GM18499 (cell line): ENCODE measurements around the gene IL6.
"Not testable (repeated sequence)": the region's sequence is repeated elsewhere in the genome, so short reads cannot be mapped to it uniquely, and the experiment has no call there.

Experiments used
- ATAC-seq: cut with Tn5 transposase; IDR thresholded peaks from one replicate; pipeline ENCODE4 v1.9.1; 2021; ENCODE audit warnings: moderate number of reproducible peaks; ENCODE audit not compliant: insufficient read depth, unreplicated experiment

Gene IL6

GRCh38 chr7:22703107-22703855, 23.7 kb upstream of the IL6 start:
- not testable (repeated sequence) for ATAC-seq

DNA sequence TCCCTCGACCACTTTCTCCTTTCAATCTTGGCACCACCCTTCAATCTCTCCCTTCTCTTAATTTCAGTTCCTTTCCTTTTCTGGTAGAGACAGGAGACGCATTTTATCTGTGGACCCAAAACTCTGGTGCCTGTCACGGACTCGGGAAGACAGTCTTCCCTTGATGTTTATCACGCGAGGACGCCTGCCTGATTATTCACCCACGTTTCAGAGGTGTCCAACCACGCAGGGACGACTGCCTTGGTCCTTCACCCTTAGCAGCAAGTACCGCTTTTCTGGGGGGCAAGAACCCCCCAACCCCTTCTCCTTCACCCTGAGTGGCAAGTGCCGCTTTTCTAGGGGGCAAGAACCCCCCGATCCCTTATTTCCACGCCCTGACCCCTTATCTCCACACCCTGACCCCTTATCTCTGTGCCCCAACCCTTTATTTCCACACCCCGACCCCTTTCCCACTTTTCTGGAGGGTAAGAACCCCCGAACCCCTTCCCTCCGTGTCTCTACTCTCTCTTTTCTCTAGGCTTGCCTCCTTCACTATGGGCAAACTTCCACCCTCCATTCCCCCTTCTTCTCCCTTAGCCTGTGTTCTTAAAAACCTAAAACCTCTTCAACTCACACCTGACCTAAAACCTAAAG, 22.9 kb upstream of the IL6 start:
- not testable (repeated sequence) for ATAC-seq

DNA sequence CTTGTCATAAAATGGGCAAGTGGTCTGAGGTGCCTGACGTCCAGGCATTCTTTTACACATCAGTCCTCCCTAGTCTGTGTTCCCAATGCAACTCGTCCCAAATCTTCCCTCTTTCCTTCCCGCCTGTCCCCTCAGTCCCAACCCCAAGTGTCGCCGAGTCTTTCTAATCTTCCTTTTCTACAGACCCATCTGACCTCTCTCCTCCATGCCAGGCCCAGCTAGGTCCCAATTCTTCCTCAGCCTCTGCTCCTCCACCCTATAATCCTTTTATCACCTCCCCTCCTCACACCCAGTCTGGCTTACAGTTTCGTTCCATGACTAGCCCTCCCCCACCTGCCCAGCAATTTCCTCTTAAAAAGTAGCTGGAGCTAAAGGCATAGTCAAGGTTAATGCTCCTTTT, 22.3 kb upstream of the IL6 start:
- ATAC-seq = not testable (repeated sequence)

GRCh38 chr7:22705874-22706273, 21.1 kb upstream of the IL6 start:
- not testable (repeated sequence) for ATAC-seq

DNA sequence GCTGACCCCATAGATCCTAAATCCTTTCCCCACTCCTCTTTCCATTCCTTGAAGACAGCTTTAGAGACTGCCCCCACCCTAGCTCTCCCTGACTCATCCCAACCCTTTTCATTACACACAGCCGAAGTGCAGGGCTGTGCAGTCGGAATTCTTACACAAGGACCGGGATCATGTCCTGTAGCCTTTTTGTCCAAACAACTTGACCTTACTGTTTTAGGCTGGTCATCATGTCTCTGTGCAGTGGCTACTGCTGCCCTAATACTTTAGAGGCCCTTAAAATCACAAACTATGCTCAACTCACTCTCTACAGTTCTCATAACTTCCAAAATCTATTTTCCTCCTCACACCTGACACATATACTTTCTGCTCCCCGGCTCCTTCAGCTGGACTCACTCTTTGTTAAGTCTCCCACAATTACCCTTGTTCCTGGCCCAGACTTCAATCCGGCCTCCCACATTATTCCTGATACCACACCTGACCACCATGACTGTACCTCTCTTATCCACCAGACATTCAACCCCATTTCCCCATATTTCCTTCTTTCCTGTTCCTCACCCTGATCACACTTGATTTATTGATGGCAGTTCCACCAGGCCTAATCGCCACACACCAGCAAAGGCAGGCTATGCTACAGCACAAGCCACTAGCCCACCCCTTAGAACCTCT, 19.8 kb upstream of the IL6 start:
- not testable (repeated sequence) for ATAC-seq

DNA sequence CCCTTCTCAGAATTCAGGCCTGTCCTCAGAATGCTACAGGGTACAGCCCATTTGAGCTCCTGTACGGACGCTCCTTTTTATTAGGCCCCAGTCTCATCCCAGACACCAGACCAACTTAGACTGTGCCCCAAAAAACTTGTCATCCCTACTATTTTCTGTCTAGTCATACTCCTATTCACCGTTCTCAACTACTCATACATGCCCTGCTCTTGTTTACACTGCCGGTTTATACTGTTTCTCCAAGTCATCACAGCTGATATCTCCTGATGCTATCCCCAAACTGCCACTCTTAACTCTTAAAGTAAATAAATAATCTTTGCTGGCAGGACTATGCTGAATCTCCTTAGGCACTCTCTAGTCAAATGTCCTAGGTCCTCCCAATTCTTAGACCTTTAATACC, 18.8 kb upstream of the IL6 start:
- not testable (repeated sequence) for ATAC-seq

GRCh38 chr7:22708677-22709061, 18.3 kb upstream of the IL6 start:
- not testable (repeated sequence) for ATAC-seq

DNA sequence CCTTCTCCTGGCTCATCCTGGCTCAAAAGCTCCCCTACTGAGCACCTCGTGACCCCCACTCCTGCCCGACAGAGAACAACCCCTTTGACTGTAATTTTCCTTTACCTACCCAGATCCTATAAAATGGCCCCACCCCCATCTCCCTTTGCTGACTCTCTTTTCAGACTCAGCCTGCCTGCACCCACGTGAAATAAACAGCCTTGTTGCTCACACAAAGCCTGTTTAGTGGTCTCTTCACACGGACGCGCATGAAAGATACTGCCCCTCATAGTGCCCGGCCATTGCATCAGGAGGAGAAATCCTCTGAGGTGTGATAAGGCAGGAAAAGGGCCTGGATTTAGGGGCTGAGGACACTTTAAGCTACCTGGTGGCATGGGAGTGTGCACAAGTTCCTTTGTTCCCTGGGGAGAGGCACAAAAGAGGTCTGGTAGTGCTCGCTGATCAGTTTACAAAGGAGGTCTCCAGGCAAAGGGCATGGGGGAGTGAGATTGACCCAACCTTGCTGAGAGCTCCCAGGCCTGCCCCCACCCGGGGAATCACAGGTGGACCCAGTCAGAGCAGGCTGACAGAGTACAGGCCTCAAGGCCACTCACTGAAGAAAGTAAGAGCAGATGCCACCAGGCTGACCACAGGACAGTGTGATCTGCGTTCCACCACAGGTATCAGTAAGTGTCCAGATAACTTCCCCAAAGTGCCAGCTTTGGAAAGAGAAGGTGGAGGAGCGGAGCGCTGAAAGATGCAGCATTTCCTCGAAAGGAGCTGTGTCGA, 17.8 kb upstream of the IL6 start:
- not testable (repeated sequence) for ATAC-seq

GRCh38 chr7:22709857-22710256, 17.1 kb upstream of the IL6 start:
- ATAC-seq = no peak

DNA sequence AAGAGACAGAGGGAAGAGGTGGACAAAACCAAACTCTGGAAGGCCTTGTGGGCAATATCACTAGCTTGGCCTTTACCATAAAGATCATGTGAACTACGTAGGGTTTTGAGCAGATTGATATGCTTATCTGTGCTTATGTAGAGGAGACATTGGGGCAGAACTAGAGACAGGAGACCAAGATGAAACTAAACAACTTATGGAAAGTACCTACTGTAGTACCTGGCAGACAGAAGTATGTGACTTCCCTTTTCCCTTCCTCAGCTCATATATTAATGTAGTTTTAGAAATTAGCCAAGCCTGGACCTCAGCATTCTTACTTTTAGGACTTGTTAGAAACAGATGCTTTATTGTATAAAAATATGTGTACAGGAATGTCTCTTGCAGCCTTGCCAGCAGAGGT, 14.0 kb upstream of the IL6 start:
- no peak for ATAC-seq

DNA sequence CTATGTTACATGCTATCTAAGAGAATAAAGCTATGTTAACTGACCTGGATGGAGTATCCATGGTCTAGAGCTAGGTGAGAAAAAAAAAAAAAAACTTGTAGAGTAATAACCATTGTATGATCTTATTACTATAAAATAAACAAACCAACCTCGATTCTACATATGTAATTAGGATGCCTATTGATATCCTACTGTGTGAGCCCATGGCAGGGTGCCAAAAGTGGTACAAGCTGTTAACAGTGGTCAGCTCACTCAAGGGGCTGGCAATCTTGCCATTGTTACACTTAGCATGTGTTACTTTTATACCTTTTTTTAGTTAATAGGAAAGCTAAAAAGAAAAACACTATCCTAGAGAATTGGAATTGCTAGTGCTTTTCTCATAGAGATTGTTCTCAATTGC, 13.5 kb upstream of the IL6 start:
- ATAC-seq = no peak

GRCh38 chr7:22715969-22716368, 11.0 kb upstream of the IL6 start:
- no peak for ATAC-seq

- ATAC-seq = no peak
These were observed 9.2 kb upstream of the IL6 start for GRCh38 chr7:22717760-22718159.

GRCh38 chr7:22718200-22718711, 8.7 kb upstream of the IL6 start:
- ATAC-seq = no peak

DNA sequence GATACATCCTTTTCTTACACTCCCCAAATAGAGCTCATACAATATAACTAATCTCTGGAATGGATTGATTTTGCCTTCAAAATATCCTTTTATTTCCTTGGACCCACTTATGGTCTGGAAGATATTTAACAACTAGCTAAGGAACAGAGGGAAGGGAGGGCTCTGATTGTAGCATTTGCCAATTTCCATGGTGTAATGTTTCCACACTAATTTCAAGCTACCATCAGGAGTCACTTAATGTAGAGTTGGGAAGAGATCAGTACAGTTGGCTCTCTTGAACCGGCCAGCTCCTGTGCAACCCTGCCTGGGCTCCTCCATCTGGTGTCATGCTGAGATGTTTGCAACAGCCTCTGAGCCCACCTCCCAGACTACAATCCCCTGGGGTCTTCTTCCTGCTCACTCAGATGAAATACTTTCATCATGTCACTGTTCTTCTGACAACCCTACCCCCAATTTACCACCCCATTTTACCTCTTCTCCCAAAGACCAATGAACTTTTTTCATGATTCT, 8.0 kb upstream of the IL6 start:
- ATAC-seq = no peak

DNA sequence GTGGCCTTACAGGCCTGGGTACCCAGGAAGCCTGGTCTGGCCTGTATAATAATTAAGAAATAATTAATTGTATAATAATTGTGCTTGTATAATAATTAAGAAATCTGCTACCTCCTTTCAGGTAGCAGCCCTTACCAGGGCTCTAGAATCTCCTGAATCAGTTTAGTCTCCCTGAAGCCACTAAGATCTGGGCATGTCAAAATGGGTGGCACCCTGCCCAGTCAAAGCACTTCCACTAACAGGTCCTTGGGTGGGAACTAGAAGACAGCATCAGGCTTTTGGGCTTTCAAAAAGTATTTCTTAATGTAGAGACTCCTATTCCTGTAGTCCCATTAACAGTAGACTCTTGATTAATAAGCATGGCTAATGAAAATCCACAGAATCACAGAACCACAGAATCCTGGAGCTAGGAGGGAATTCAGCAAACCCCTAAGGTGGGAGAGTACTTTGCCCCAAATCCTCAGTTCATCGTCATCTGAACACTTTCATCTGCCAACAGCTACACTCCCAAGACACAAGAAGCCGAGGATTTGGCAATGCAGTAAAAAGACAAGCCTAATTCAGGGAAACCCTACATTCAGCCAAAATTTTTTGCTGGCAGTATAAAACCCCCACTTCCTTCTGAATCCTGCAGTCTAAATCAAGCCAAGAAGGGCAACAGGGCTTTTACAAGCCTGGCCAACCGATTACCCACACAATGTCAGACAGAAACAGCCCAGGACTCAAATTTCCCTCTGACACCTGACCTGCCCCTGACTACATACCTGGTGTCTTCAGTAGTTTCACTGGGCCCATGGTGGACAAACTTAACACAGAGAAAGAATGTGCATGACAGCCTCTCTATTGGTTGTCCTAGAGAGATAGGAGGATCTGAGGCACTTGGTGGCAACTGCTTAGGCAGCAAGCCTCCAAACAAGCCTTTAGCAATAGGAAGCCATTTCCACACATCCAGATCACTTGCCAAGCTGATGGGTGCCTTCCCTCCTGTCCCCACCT, 5.9 kb upstream of the IL6 start:
- no peak for ATAC-seq

DNA sequence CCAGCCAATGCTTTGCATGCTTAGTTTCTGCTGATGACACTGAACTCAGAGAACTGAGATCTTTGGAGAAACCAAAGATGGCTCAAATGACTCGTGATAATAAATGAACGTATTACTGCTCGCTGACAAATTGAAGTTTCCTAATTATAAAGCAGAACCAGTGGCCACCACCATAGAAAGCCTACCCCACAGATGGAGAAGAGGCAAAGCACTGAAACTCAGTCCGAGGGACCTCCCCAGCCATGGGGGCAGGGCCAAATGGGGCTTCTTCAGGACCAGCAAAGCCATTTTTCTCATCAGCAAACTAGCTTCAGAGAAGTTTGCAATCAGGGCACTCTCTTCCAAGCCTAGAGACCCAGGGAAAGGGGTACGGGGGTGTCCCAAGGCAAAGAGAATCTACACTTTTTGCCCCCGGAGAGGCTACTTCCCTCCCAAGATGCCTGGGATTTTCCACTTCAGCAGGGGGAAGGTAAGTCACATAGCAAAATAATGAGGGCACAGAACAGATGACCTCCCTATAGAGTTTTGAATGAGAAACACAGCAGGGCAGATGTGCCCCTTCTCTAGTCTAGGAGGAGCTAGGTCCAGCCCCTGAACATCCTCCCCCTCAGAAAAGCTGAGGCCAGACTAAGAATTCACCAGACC, 4.3 kb upstream of the IL6 start:
- ATAC-seq = no peak

DNA sequence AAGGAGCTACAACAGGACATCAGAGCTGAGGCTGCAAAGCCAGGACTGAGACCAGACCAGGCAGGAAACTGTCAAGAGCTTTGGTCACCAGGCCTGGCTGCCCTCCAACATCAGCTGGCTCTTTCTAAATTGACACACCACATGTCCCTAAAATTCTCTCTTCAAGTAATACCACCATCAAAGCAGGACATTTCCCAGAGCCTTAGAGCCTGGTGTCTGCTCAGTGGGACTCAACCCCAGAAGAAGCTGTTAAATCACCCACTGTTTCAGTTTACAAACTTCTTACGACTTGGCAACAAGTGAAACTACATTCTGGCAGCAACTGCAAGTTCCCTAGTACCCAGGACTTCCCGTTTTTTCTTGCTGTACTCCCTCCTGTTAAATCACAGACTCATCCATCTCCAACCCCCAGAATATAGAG, 3.8 kb upstream of the IL6 start:
- no peak for ATAC-seq

- no peak for ATAC-seq
These were observed 3.4 kb upstream of the IL6 start for GRCh38 chr7:22723637-22724036.
